Measurements from ENCODE around the gene MKLN1. TPM values are rescaled to one million over a fixed set of nuclear protein-coding genes. Genes with fewer than 3 reads are reported as not detected.
A peak's percentile ranks its signal among the peaks of the same experiment; 100 is the strongest.

MKLN1 gene
- total RNA-seq, 1 donor from 2014 or later = 66.0 TPM

- Histone ChIP-seq H3K4me1 (peaks cover 26% of the 10 kb centered on the region), H3K4me3 (no peak overlapping the region), H3K27me3 (no peaks in the 10 kb centered on the region), H3K9me3 (no peaks in the 10 kb centered on the region), H3K27ac (no peak overlapping the region), H3K36me3 (no peaks in the 10 kb centered on the region)
- intact Hi-C loops (cut with DNase I) = loop anchor here (10.0 kb wide), 1 partner anchor 112 kb away; no protein-coding TSS in a partner anchor
- TF ChIP-seq, protein P1, sequence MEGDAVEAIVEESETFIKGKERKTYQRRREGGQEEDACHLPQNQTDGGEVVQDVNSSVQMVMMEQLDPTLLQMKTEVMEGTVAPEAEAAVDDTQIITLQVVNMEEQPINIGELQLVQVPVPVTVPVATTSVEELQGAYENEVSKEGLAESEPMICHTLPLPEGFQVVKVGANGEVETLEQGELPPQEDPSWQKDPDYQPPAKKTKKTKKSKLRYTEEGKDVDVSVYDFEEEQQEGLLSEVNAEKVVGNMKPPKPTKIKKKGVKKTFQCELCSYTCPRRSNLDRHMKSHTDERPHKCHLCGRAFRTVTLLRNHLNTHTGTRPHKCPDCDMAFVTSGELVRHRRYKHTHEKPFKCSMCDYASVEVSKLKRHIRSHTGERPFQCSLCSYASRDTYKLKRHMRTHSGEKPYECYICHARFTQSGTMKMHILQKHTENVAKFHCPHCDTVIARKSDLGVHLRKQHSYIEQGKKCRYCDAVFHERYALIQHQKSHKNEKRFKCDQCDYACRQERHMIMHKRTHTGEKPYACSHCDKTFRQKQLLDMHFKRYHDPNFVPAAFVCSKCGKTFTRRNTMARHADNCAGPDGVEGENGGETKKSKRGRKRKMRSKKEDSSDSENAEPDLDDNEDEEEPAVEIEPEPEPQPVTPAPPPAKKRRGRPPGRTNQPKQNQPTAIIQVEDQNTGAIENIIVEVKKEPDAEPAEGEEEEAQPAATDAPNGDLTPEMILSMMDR (IDR thresholded peaks at IDR 0.05) = no peak
- no peak for ATAC-seq
- peak; percentile 28 for DNase-seq
These were observed 215.6 kb downstream of the MKLN1 start for GRCh38 chr7:131543298-131543697.

- H3K27ac ChIP-seq = peak overlapping the region; percentile 11
- intact Hi-C loops (cut with DNase I) = loop anchor here (10.0 kb wide), 1 partner anchor 111 kb away; no protein-coding TSS in a partner anchor
- DNase-seq (peak; percentile 25), ATAC-seq (no peak)
- H3K36me3 ChIP-seq = no peaks in the 10 kb centered on the region
- no peak overlapping the region for H3K4me3 ChIP-seq
- peaks cover 26% of the 10 kb centered on the region for H3K4me1 ChIP-seq
- no peaks in the 10 kb centered on the region for H3K9me3 ChIP-seq
- TF ChIP-seq, protein P1 (IDR thresholded peaks at IDR 0.05) = no peak
- H3K27me3 ChIP-seq = no peaks in the 10 kb centered on the region
These were observed 216.3 kb downstream of the MKLN1 start for GRCh38 chr7:131544021-131544420.

DNA sequence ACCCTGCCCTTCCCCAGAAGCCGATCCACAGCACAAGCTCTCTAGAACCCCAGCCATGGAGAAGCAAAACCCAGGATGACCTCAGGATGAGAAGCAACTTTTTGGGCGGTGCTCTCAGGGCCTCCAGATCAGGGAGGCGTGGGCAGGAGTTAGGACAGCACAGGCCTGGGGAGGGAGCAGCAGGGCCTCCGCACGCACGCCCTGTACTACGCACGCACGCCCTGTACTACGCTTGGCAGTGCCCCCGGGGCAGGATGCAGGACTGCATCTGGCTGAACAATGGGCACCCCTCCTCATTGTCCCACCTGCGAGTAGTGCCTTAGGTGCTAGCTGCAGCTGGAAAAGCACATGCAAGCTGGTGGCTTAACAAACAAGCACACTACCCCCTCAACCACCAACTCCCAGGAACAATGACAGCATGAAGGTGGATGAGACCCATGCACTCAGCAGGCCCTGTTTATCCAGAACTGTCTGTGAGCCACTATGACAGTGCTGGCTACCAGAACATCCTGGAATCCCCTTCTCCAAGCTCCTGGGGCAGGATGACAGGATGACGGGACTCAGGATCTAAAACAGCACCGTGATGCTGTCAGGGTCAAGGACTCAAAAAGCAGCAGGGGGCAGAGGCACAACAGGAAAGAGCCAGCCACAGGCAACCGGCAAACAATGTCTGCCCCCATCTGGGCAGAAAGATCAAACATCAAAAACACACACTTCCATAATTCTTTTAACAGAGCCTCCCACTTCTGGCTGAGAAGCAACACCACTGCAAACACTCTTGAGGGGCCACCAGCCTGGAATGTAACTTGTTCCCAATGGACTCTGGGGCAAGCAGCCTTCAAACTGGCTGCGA lies 217.0 kb downstream of the MKLN1 start:
- no peak for ATAC-seq
- Histone ChIP-seq H3K36me3 (no peaks in the 10 kb centered on the region), H3K4me3 (no peak overlapping the region), H3K9me3 (no peaks in the 10 kb centered on the region), H3K27ac (peak overlapping the region; percentile 9), H3K27me3 (no peaks in the 10 kb centered on the region), H3K4me1 (peaks cover 26% of the 10 kb centered on the region)
- intact Hi-C loops (cut with DNase I) = loop anchor here (10.0 kb wide), 1 partner anchor 110 kb away; no protein-coding TSS in a partner anchor
- TF ChIP-seq, protein P1 (IDR thresholded peaks at IDR 0.05) = no peak
- no peak for DNase-seq

DNA sequence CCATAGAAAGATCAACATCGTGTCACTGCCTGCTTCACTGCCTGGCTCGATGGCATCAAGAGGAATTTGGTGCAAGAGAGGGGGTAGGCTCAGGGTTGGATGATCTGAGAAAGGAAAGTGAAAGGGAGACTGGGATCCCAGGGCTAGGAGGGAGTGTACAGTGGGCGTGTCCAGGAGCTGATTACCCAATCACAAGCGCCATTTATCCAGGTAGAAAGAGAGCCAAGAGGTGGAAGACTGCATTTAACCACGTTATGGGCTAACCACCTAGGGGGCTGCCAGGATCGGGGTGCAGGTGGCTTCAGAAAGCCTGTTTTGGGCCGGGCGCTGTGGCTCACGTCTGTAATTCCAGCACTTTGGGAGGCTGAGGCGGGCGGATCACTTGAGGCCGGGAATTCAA lies 218.4 kb downstream of the MKLN1 start:
- Histone ChIP-seq H3K9me3 (no peaks in the 10 kb centered on the region), H3K27ac (peak overlapping the region; percentile 67), H3K4me3 (peak overlapping the region; percentile 31), H3K36me3 (no peaks in the 10 kb centered on the region), H3K4me1 (peaks cover 18% of the 10 kb centered on the region), H3K27me3 (no peaks in the 10 kb centered on the region)
- TF ChIP-seq, protein P1 (IDR thresholded peaks at IDR 0.05) = no peak
- peak; percentile 87 for ATAC-seq
- DNase-seq = no peak
- intact Hi-C loops (cut with DNase I) = loop anchor here (10.0 kb wide), 1 partner anchor 109 kb away; no protein-coding TSS in a partner anchor

Other genes starting within 250 kb of the MKLN1 start
- gene PODXL, start 228.8 kb downstream of the MKLN1 start, total RNA-seq = 99.9 TPM